Measurements from ENCODE around the gene TSHB. TPM values are rescaled to one million over a fixed set of nuclear protein-coding genes. Genes with fewer than 3 reads are reported as not detected.

The TSHB gene
- not detected in 2 replicates for total RNA-seq (ENCODE audit: low replicate concordance)

GRCh38 chr1:115029526-115029925 is at the start of gene TSHB:
Gene TSHB, plus strand, starts transcription at chr1:115029826. Its CDS starts 3,537 bp downstream, at chr1:115033363.

Other genes starting within 250 kb of the TSHB start
- 70.6 and 78.4 TPM in 2 replicates for gene SIKE1, start 249.1 kb upstream of the TSHB start, total RNA-seq (ENCODE audit: low replicate concordance)
- not detected in 2 replicates for gene SYCP1, start 175.0 kb upstream of the TSHB start, total RNA-seq (ENCODE audit: low replicate concordance)
- 0.23 TPM in 1 of 2 replicates, not detected in the other for gene TSPAN2, start 59.7 kb downstream of the TSHB start, total RNA-seq (ENCODE audit: low replicate concordance)

Measured in smooth muscle cell of the coronary artery (primary cell).